Fibroblast of lung (primary cell): ENCODE results near the gene CRYBB1. TPM values are rescaled to one million over a fixed set of nuclear protein-coding genes. Genes with fewer than 3 reads are reported as not detected.

ENCODE experiments used
- DNase-seq, 2 donors: peaks; one replicate each; pipeline versions ENCODE4 v3.0.0 to v3.0.0-alpha.2; 2010; ENCODE audit warnings: low read depth in 2 of 2
- H2AFZ ChIP-seq: 2 replicates; pipeline ENCODE4 v1.5.1; 2012; ENCODE audit warnings: low read length, control low read depth, inconsistent platforms
- H3K27ac ChIP-seq: 2 replicates; pipeline ENCODE4 v1.5.1; 2011; ENCODE audit warnings: low read length, control low read depth; ENCODE audit not compliant: insufficient read depth
- H3K27me3 ChIP-seq: 2 replicates; pipeline ENCODE4 v1.5.1; 2011; ENCODE audit warnings: mild to moderate bottlenecking, low read length; ENCODE audit not compliant: control insufficient read depth, insufficient read depth
- H3K36me3 ChIP-seq: 2 replicates; pipeline ENCODE4 v1.5.1; 2011; ENCODE audit warnings: low read length; ENCODE audit not compliant: control insufficient read depth, insufficient read depth
- H3K4me1 ChIP-seq: 2 replicates; pipeline ENCODE4 v1.5.1; 2011; ENCODE audit warnings: low read length; ENCODE audit not compliant: control insufficient read depth, insufficient read depth; ENCODE audit errors: extremely low read depth
- H3K4me2 ChIP-seq: 2 replicates; pipeline ENCODE4 v1.5.1; 2011; ENCODE audit warnings: low read length, control low read depth; ENCODE audit not compliant: insufficient read depth; ENCODE audit errors: extremely low read depth
- H3K4me3 ChIP-seq, 4 experiments: fragments of 200-600 bp in 1 of 4; sonication (generic) in 1 of 4; replicated peaks in 1 of 4; 2 replicates each; pipeline ENCODE4 v1.5.1; 2011 to 2016; ENCODE audit warnings: low read length in 4 of 4, low read depth in 3 of 4, mild to moderate bottlenecking in 3 of 4, control low read depth in 2 of 4, inconsistent platforms in 1 of 4, mixed read lengths in 1 of 4; ENCODE audit not compliant: insufficient read depth in 1 of 4; ENCODE audit errors: control extremely low read depth in 1 of 4
- H3K79me2 ChIP-seq: 2 replicates; pipeline ENCODE4 v1.5.1; 2012; ENCODE audit warnings: mild to moderate bottlenecking, low read length, inconsistent platforms; ENCODE audit not compliant: control insufficient read depth, insufficient read depth
- H3K9ac ChIP-seq: 2 replicates; pipeline ENCODE4 v1.5.1; 2011; ENCODE audit warnings: mild to moderate bottlenecking, low read length, control low read depth; ENCODE audit not compliant: insufficient read depth
- H3K9me3 ChIP-seq: 2 replicates; pipeline ENCODE4 v1.5.1; 2012; ENCODE audit warnings: low read depth, low read length; ENCODE audit not compliant: control insufficient read depth, insufficient read depth
- H4K20me1 ChIP-seq: 2 replicates; pipeline ENCODE4 v1.5.1; 2011; ENCODE audit warnings: low read length; ENCODE audit not compliant: control insufficient read depth, insufficient read depth; ENCODE audit errors: extremely low read depth
- EZH2 ChIP-seq: IDR thresholded peaks from 2 replicates; pipeline ENCODE4 v1.5.1; 2012; ENCODE audit warnings: low read length, control low read depth, mild to moderate bottlenecking; ENCODE audit errors: missing control alignments
- polyA plus RNA-seq, 2 donors: library from polyadenylated mRNA; depleted of rRNA in 1 of 2; stranded (reverse) in 1 of 2; unstranded in 1 of 2; fragments of >200 nt; gene quantifications; 2 replicates each; pipeline ENCODE4 v1.2.1, GENCODE V29; 2011 to 2012; ENCODE audit warnings: missing spikeins in 1 of 2
- total RNA-seq: library from RNA; depleted of rRNA; stranded (reverse); fragments of >200 nt; gene quantifications from 2 replicates; pipeline ENCODE4 v1.2.1, GENCODE V29; 2014
- TF ChIP-seq, protein P1 (sequence below), 2 donors: IDR thresholded peaks in 1 of 2; conservative IDR thresholded peaks in 1 of 2; 1 replicate in 1 of 2; 2 replicates in 1 of 2; pipeline ENCODE4 v1.5.1; 2011 to 2012; ENCODE audit warnings: low read length in 2 of 2, control low read depth in 1 of 2, inconsistent platforms in 1 of 2, low read depth in 1 of 2, mild to moderate bottlenecking in 1 of 2

CRYBB1 gene
- total and polyA plus RNA-seq, 2 donors (not counting 1 experiment from before 2014, with no cell fraction given): not detected

DNA sequence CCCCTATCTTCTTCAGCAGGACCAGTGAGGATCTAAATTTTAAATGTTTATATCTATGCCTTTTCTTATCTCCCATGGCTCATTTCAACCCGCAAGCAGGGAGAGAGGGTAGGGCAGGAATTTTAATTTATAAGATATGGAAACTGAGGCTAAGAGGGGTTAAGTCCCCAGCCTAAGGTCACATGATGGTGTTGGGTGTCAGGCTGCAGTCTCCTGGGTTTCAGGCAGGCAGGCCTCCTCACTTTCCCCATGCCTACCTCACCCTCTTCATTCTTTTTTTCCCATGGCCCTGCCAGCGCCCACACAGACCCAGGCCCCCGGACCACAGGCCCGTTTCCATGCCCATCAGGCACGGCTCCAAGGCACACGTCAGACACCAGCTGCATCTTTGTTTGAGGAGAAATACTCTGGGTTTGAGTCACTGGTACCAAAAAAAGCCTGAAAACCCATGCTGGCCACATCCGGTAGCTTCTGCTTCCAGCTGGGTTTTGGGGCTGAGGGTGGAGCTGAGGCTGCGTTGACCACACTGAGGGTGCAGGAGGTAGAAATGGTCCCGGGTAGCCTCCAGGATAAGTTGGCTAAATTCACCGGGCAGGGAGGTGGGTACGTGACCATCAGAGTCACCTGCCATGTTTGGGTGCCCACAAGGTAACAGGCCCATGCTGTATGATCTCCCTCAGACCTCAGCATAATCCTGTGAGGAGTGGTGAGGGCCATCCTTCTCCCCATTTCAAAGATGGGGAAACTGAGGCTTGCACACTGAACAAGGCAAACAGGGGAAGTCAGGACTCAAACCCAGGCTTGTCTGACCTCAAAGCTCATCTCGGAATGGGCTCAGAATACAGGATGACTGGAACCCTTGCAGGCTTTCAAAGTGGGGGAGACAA is 7.5 kb downstream of the CRYBB1 start:
- H2AFZ ChIP-seq: no peak overlapping the region

DNA sequence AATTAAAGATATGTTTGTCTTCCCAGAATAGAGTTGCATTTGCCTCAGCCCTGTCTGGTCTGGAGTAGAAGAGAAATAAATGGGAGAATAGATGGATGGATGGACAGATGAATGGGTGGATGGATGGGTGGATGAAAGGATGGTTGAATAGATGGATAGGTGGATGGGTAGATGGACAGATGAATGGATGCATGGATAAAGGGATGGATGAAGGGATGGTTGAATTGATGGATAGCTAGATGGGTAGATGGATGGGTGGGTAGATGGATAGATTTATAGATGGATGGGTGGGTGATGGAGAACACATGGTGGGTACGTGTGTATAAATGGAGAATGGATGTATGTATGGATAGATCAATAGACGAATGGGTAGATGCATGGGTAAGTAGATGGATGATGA is 8.5 kb downstream of the CRYBB1 start:
- H3K27ac ChIP-seq: no peak overlapping the region
- H3K79me2 ChIP-seq: no peaks in the 10 kb centered on the region
- no peak overlapping the region for H3K4me2 ChIP-seq
- no peak overlapping the region for H2AFZ ChIP-seq
- no peaks in the 10 kb centered on the region for H3K36me3 ChIP-seq
- DNase-seq: no peak
- TF ChIP-seq, protein P1, sequence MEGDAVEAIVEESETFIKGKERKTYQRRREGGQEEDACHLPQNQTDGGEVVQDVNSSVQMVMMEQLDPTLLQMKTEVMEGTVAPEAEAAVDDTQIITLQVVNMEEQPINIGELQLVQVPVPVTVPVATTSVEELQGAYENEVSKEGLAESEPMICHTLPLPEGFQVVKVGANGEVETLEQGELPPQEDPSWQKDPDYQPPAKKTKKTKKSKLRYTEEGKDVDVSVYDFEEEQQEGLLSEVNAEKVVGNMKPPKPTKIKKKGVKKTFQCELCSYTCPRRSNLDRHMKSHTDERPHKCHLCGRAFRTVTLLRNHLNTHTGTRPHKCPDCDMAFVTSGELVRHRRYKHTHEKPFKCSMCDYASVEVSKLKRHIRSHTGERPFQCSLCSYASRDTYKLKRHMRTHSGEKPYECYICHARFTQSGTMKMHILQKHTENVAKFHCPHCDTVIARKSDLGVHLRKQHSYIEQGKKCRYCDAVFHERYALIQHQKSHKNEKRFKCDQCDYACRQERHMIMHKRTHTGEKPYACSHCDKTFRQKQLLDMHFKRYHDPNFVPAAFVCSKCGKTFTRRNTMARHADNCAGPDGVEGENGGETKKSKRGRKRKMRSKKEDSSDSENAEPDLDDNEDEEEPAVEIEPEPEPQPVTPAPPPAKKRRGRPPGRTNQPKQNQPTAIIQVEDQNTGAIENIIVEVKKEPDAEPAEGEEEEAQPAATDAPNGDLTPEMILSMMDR (conservative IDR thresholded peaks at IDR 0.05 in 1 of 2, IDR thresholded peaks at IDR 0.05 in 1 of 2; ENCODE audit: low read depth in 1 of 2, low read length in 2 of 2): no peak
- TF ChIP-seq EZH2: no peak
- H3K9me3 ChIP-seq: no peaks in the 10 kb centered on the region
- H3K4me1 ChIP-seq: peaks cover 10% of the 10 kb centered on the region
- no peaks in the 10 kb centered on the region for H3K27me3 ChIP-seq
- no peak overlapping the region for H3K4me3 ChIP-seq
- H3K9ac ChIP-seq: no peak overlapping the region
- no peaks in the 10 kb centered on the region for H4K20me1 ChIP-seq

More for the DNA sequence above, 7.5 kb downstream of the CRYBB1 start:
- H3K79me2 ChIP-seq: no peaks in the 10 kb centered on the region
- H3K9ac ChIP-seq: no peak overlapping the region
- H3K9me3 ChIP-seq: no peaks in the 10 kb centered on the region
- H3K4me2 ChIP-seq: peak overlapping the region; percentile 51
- peaks cover 10% of the 10 kb centered on the region for H3K4me1 ChIP-seq
- peak; percentile 88 to 97 for DNase-seq
- no peaks in the 10 kb centered on the region for H4K20me1 ChIP-seq
- no peaks in the 10 kb centered on the region for H3K27me3 ChIP-seq
- no peak overlapping the region for H3K4me3 ChIP-seq
- H3K36me3 ChIP-seq: no peaks in the 10 kb centered on the region
- H3K27ac ChIP-seq: peak overlapping the region; percentile 60
- TF ChIP-seq EZH2: no peak
- TF ChIP-seq, protein P1 (conservative IDR thresholded peaks at IDR 0.05 in 1 of 2, IDR thresholded peaks at IDR 0.05 in 1 of 2; ENCODE audit: low read depth in 1 of 2, low read length in 2 of 2): no peak

DNA sequence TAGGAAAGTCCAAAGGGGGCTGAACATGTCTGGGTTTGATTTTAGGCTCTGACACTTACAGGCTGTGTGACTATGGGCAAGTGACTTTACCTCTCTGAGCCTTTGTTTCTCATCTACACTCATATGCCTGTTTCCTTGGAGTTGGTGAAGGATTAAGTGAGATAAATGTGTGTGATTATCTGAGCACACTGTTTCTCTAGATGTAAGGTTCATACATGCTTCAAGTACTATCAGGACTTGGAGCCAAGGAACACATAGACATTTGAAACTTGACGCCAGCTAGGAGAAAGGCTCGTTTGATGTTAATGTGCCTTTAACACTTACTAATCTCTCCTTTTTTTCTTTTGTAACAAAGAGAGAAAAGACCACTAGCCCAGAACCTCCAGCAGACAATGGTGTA is 9.7 kb downstream of the CRYBB1 start:
- Histone ChIP-seq H3K27ac (no peak overlapping the region), H3K79me2 (no peaks in the 10 kb centered on the region), H3K4me2 (no peak overlapping the region), H4K20me1 (no peaks in the 10 kb centered on the region), H3K9ac (no peak overlapping the region), H2AFZ (no peak overlapping the region), H3K4me3 (no peak overlapping the region), H3K27me3 (no peaks in the 10 kb centered on the region), H3K36me3 (no peaks in the 10 kb centered on the region), H3K4me1 (peaks cover 10% of the 10 kb centered on the region), H3K9me3 (no peaks in the 10 kb centered on the region)
- no peak for TF ChIP-seq EZH2
- TF ChIP-seq, protein P1 (conservative IDR thresholded peaks at IDR 0.05 in 1 of 2, IDR thresholded peaks at IDR 0.05 in 1 of 2; ENCODE audit: low read depth in 1 of 2, low read length in 2 of 2): no peak
- peak in 1 of 2 donors; percentile 56 for DNase-seq
